Loucy (cell line): ENCODE results near the gene UBE2U.

Experiments used
- H2AFZ ChIP-seq: fragments of 200-600 bp; sonication (generic); 2 replicates; pipeline ENCODE4 v1.6.0; 2016; ENCODE audit warnings: antibody characterized with exemption, mild to moderate bottlenecking, low read length, moderate library complexity
- H3F3A ChIP-seq: fragments of 200-600 bp; 2 replicates; pipeline ENCODE4 v1.6.0; 2016; ENCODE audit warnings: antibody characterized with exemption, low read depth, mild to moderate bottlenecking
- H3K27me3 ChIP-seq: fragments of 200-600 bp; sonication (generic); 2 replicates; pipeline ENCODE4 v1.6.1; 2014; ENCODE audit warnings: low read length, mild to moderate bottlenecking; ENCODE audit not compliant: insufficient read depth, poor library complexity, severe bottlenecking
- H3K36me3 ChIP-seq: fragments of 200-600 bp; sonication (generic); 2 replicates; pipeline ENCODE4 v1.6.1; 2016; ENCODE audit warnings: low read length; ENCODE audit not compliant: insufficient read depth
- H3K4me1 ChIP-seq: fragments of 200-600 bp; sonication (generic); 2 replicates; pipeline ENCODE4 v1.5.1; 2014; ENCODE audit warnings: low read length, mild to moderate bottlenecking; ENCODE audit not compliant: insufficient read depth, poor library complexity, severe bottlenecking
- H3K4me2 ChIP-seq: fragments of 200-600 bp; sonication (generic); 2 replicates; pipeline ENCODE4 v1.6.0; 2014; ENCODE audit warnings: antibody characterized with exemption, low read length, low read depth, mild to moderate bottlenecking; ENCODE audit not compliant: poor library complexity, severe bottlenecking
- H3K4me3 ChIP-seq: fragments of 200-600 bp; sonication (generic); 2 replicates; pipeline ENCODE4 v1.5.1; 2014; ENCODE audit warnings: low read length, mild to moderate bottlenecking, mixed read lengths; ENCODE audit not compliant: poor library complexity, severe bottlenecking
- H3K79me2 ChIP-seq: fragments of 200-600 bp; sonication (generic); 2 replicates; pipeline ENCODE4 v1.6.1; 2014; ENCODE audit warnings: low read length; ENCODE audit not compliant: insufficient read depth
- H3K9ac ChIP-seq: fragments of 200-600 bp; sonication (generic); 2 replicates; pipeline ENCODE4 v1.6.0; 2014; ENCODE audit warnings: mild to moderate bottlenecking, low read depth, low read length, moderate library complexity; ENCODE audit not compliant: poor library complexity, severe bottlenecking
- H3K9me2 ChIP-seq: fragments of 200-600 bp; sonication (generic); replicated peaks from 2 replicates; pipeline ENCODE4 v1.6.1; 2016; ENCODE audit warnings: low read depth, low read length, mixed read lengths
- H3K9me3 ChIP-seq: fragments of 200-600 bp; sonication (generic); 2 replicates; pipeline ENCODE4 v1.6.1; 2014; ENCODE audit warnings: mild to moderate bottlenecking, antibody characterized with exemption, low read length, low read depth; ENCODE audit not compliant: insufficient read depth
- H4K20me1 ChIP-seq: fragments of 200-600 bp; sonication (generic); 2 replicates; pipeline ENCODE4 v1.6.0; 2014; ENCODE audit warnings: antibody characterized with exemption, low read length, mild to moderate bottlenecking; ENCODE audit not compliant: insufficient read depth, poor library complexity, severe bottlenecking
- CTCF ChIP-seq: fragments of 200-600 bp; sonication (generic); conservative IDR thresholded peaks from 2 replicates; pipeline ENCODE4 v1.5.1; 2014; ENCODE audit warnings: mild to moderate bottlenecking, antibody characterized with exemption, low read length
- EZH2phosphoT487 ChIP-seq: fragments of 200-600 bp; IDR thresholded peaks from 2 replicates; pipeline ENCODE4 v1.6.1; 2018; ENCODE audit warnings: antibody characterized with exemption, mild to moderate bottlenecking, moderate library complexity, borderline replicate concordance

Gene UBE2U

DNA sequence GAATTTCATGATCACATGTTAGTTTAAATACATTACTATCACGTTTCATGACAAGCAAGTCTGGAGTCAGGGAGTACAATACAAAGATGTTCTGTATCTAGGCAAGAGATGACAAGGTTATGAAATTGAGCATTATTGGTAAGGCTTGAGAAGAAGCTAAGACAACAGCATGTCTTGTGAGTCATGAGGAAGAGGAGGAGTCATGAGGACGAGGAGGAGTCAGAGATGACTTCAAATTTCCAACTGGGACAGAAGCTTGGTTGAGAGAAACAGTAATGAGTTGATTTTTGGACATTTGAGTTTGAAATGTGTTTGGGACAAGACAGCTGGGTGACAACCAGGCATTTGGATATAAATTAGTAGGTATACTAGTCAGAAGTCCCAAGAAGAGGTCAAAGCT is 4.3 kb upstream of the UBE2U start:
- no peaks in the 10 kb centered on the region for H3K4me1 ChIP-seq
- no peak overlapping the region for H3K9ac ChIP-seq
- H3K36me3 ChIP-seq = no peaks in the 10 kb centered on the region
- no peaks in the 10 kb centered on the region for H3F3A ChIP-seq
- no peak overlapping the region for H3K4me2 ChIP-seq
- no peaks in the 10 kb centered on the region for H3K9me2 ChIP-seq
- no peak for TF ChIP-seq CTCF
- no peak for TF ChIP-seq EZH2phosphoT487
- H3K79me2 ChIP-seq = no peaks in the 10 kb centered on the region
- H2AFZ ChIP-seq = no peak overlapping the region
- H3K27me3 ChIP-seq = no peaks in the 10 kb centered on the region
- no peaks in the 10 kb centered on the region for H4K20me1 ChIP-seq
- H3K4me3 ChIP-seq = no peak overlapping the region
- H3K9me3 ChIP-seq = no peaks in the 10 kb centered on the region

- no peak overlapping the region for H3K9ac ChIP-seq
- H3K4me3 ChIP-seq = no peak overlapping the region
- TF ChIP-seq CTCF (no peak), EZH2phosphoT487 (no peak)
- no peaks in the 10 kb centered on the region for H3K27me3 ChIP-seq
- no peaks in the 10 kb centered on the region for H3K9me3 ChIP-seq
- H3K36me3 ChIP-seq = no peaks in the 10 kb centered on the region
- H3K4me2 ChIP-seq = no peak overlapping the region
- H3K9me2 ChIP-seq = no peaks in the 10 kb centered on the region
- H4K20me1 ChIP-seq = no peaks in the 10 kb centered on the region
- no peaks in the 10 kb centered on the region for H3F3A ChIP-seq
- no peak overlapping the region for H2AFZ ChIP-seq
- H3K4me1 ChIP-seq = no peaks in the 10 kb centered on the region
- no peaks in the 10 kb centered on the region for H3K79me2 ChIP-seq
Measured at GRCh38 chr1:64200064-64200463, 3.4 kb upstream of the UBE2U start.

GRCh38 chr1:64209221-64209620 is 5.8 kb downstream of the UBE2U start:
- Histone ChIP-seq H2AFZ (no peak overlapping the region), H3K9ac (no peak overlapping the region), H3K4me3 (no peak overlapping the region), H4K20me1 (no peaks in the 10 kb centered on the region), H3K27me3 (no peaks in the 10 kb centered on the region), H3K4me2 (no peak overlapping the region), H3K36me3 (no peaks in the 10 kb centered on the region), H3K9me2 (no peaks in the 10 kb centered on the region), H3K79me2 (no peaks in the 10 kb centered on the region), H3K4me1 (no peaks in the 10 kb centered on the region), H3F3A (no peaks in the 10 kb centered on the region), H3K9me3 (no peaks in the 10 kb centered on the region)
- TF ChIP-seq EZH2phosphoT487 = no peak
- no peak for TF ChIP-seq CTCF
